HepG2 (cell line): ENCODE data around the gene CAPSL. TPM values are rescaled to one million over a fixed set of nuclear protein-coding genes. Genes with fewer than 3 reads are reported as not detected.
A peak's percentile ranks its signal among the peaks of the same experiment; 100 is the strongest.

Experiments used
- ATAC-seq: fragments of 200-7000 bp; cut with Tn5 transposase; 3 replicates; pipeline ENCODE4 v1.9.1; 2020; ENCODE audit warnings: mild to moderate bottlenecking, moderate library complexity
- BruUV-seq: library from RNA; stranded (reverse); fragments of 400-500 nt; replicated peaks from 2 replicates; lab custom pipeline; 2021; lab: Mats Ljungman, UMichigan
- CTCF ChIA-PET: fragments of 300-600 bp; formaldehyde crosslinking; extraction: SDS; loops from one replicate; lab custom pipeline; 2021; ENCODE audit warnings: low total read pairs, inconsistent platforms, low intra/inter-chr PET ratio; lab: Yijun Ruan, JAX
- POLR2A ChIA-PET: fragments of 350-600 bp; sonication (Branson Sonifier 250); formaldehyde crosslinking; loops from one replicate; lab custom pipeline; 2020; ENCODE audit warnings: antibody characterized with exemption, inconsistent platforms; lab: Yijun Ruan, JAX
- DNase-seq: peaks from one replicate; pipeline ENCODE4 v3.0.0-alpha.2; 2015; ENCODE audit warnings: low spot score
- FAIRE-seq: peaks from 3 replicates; lab custom pipeline; 2011; peaks lifted over from hg19 to GRCh38; lab: Jason Lieb, UNC
- H2AFZ ChIP-seq: one replicate; pipeline ENCODE4 v1.6.1; 2011; ENCODE audit warnings: low read length, inconsistent platforms
- H3K27ac ChIP-seq: fragments of 300-600 bp; 3 replicates; pipeline ENCODE4 v1.8.0; 2011; ENCODE audit warnings: mixed run types, mild to moderate bottlenecking, mixed read lengths, low read length, inconsistent platforms; ENCODE audit not compliant: insufficient read depth; ENCODE audit errors: extremely low read length
- H3K27me3 ChIP-seq, 2 experiments: fragments of 200-600 bp in 1 of 2; 2 replicates in 1 of 2; 3 replicates in 1 of 2; pipeline versions ENCODE4 v1.6.0 to v1.8.0; 2011; ENCODE audit warnings: low read length in 2 of 2, mild to moderate bottlenecking in 2 of 2, moderate library complexity in 2 of 2, inconsistent platforms in 1 of 2; ENCODE audit not compliant: insufficient read depth in 2 of 2, control insufficient read depth in 1 of 2
- H3K36me3 ChIP-seq, 2 experiments: fragments of 200-600 bp in 1 of 2; replicated peaks in 1 of 2; 2 replicates in 1 of 2; 3 replicates in 1 of 2; pipeline versions ENCODE4 v1.5.1 to v1.8.0; 2011; ENCODE audit warnings: low read length in 2 of 2, inconsistent platforms in 1 of 2; ENCODE audit not compliant: insufficient read depth in 2 of 2, control insufficient read depth in 1 of 2
- H3K4me1 ChIP-seq: 2 replicates; pipeline ENCODE4 v1.5.1; 2012; ENCODE audit warnings: low read length, inconsistent platforms; ENCODE audit not compliant: insufficient read depth
- H3K4me2 ChIP-seq: 2 replicates; pipeline ENCODE4 v1.6.0; 2011; ENCODE audit warnings: low read depth, low read length, inconsistent platforms
- H3K4me3 ChIP-seq, 3 experiments: fragments of 200-600 bp in 1 of 3; sonication (generic), shearing (Covaris generic) in 1 of 3; replicated peaks in 1 of 3; 2 replicates each; pipeline ENCODE4 v1.5.1; 2011 to 2016; ENCODE audit warnings: low read length in 3 of 3, inconsistent platforms in 2 of 3, low read depth in 2 of 3, mild to moderate bottlenecking in 2 of 3, control low read depth in 1 of 3, mixed read lengths in 1 of 3; ENCODE audit not compliant: insufficient read depth in 1 of 3
- H3K79me2 ChIP-seq: one replicate; pipeline ENCODE4 v1.6.1; 2011; ENCODE audit warnings: low read length, inconsistent platforms; ENCODE audit not compliant: insufficient read depth
- H3K9ac ChIP-seq: 2 replicates; pipeline ENCODE4 v1.6.0; 2011; ENCODE audit warnings: mild to moderate bottlenecking, low read depth, low read length, inconsistent platforms; ENCODE audit not compliant: insufficient read depth
- H3K9me3 ChIP-seq: 2 replicates; pipeline ENCODE4 v1.5.1; 2012; ENCODE audit warnings: mild to moderate bottlenecking, low read length
- H4K20me1 ChIP-seq: 2 replicates; pipeline ENCODE4 v1.6.0; 2011; ENCODE audit warnings: inconsistent platforms, mild to moderate bottlenecking, low read length, moderate library complexity; ENCODE audit not compliant: insufficient read depth
- CEBPB ChIP-seq: IDR thresholded peaks from 2 replicates; pipeline ENCODE4 v1.6.1; 2011; ENCODE audit warnings: low read depth, low read length, improper control_type of control experiment, borderline replicate concordance
- HNF4G ChIP-seq, 2 experiments: sonication (generic) in 1 of 2; formaldehyde crosslinking in 1 of 2; IDR thresholded peaks; 2 replicates each; pipeline versions ENCODE4 v1.4.0 to v1.6.1; 2011 to 2020; ENCODE audit warnings: borderline replicate concordance in 2 of 2, low read depth in 2 of 2, mild to moderate bottlenecking in 2 of 2, low read length in 1 of 2, missing genetic modification reagents in 1 of 2, moderate library complexity in 1 of 2
- JUN ChIP-seq: sonication (generic); formaldehyde crosslinking; IDR thresholded peaks from 2 replicates; pipeline ENCODE4 v1.4.0; 2020; ENCODE audit warnings: mild to moderate bottlenecking, missing genetic modification reagents
- KDM3A ChIP-seq: IDR thresholded peaks from 2 replicates; pipeline ENCODE4 v1.6.1; 2018; ENCODE audit warnings: low read depth, missing compliant biosample characterization
- MYNN ChIP-seq: sonication (generic); formaldehyde crosslinking; IDR thresholded peaks from 2 replicates; pipeline ENCODE4 v1.4.0; 2020; ENCODE audit warnings: mild to moderate bottlenecking, low read depth, missing genetic modification reagents
- NRL ChIP-seq: sonication (generic); formaldehyde crosslinking; IDR thresholded peaks from 2 replicates; pipeline ENCODE4 v1.5.0; 2020; ENCODE audit warnings: missing genetic modification reagents, mild to moderate bottlenecking, moderate library complexity, borderline replicate concordance
- PBX2 ChIP-seq: IDR thresholded peaks from 2 replicates; pipeline ENCODE4 v1.6.1; 2016; ENCODE audit warnings: control low read depth
- PBX3 ChIP-seq: sonication (generic); formaldehyde crosslinking; IDR thresholded peaks from 2 replicates; pipeline ENCODE4 v1.8.1; 2023; ENCODE audit warnings: missing genetic modification reagents, inconsistent platforms, borderline replicate concordance
- RNF2 ChIP-seq: fragments of 450-650 bp; conservative IDR thresholded peaks from 2 replicates; pipeline ENCODE4 v1.6.1; 2016; ENCODE audit warnings: low read depth
- SALL1 ChIP-seq: sonication (generic); formaldehyde crosslinking; IDR thresholded peaks from 2 replicates; pipeline ENCODE4 v1.8.0; 2022; ENCODE audit warnings: mild to moderate bottlenecking, missing genetic modification reagents
- SOX6 ChIP-seq, 2 experiments: fragments of 450-650 bp in 1 of 2; sonication (generic) in 1 of 2; formaldehyde crosslinking in 1 of 2; IDR thresholded peaks; 2 replicates each; pipeline versions ENCODE4 v1.4.0 to v1.6.1; 2017 to 2020; ENCODE audit warnings: antibody characterized with exemption in 1 of 2, mild to moderate bottlenecking in 1 of 2, missing genetic modification reagents in 1 of 2
- SP2 ChIP-seq: sonication (generic); formaldehyde crosslinking; IDR thresholded peaks from 2 replicates; pipeline ENCODE4 v1.5.1; 2020; ENCODE audit warnings: mild to moderate bottlenecking, missing genetic modification reagents
- ZBTB42 ChIP-seq: sonication (generic); formaldehyde crosslinking; IDR thresholded peaks from 2 replicates; pipeline ENCODE4 v1.5.0; 2020; ENCODE audit warnings: mild to moderate bottlenecking, missing genetic modification reagents
- ZFP36L1 ChIP-seq: sonication (generic); formaldehyde crosslinking; IDR thresholded peaks from 2 replicates; pipeline ENCODE4 v1.8.0; 2022; ENCODE audit warnings: mild to moderate bottlenecking, missing genetic modification reagents, moderate library complexity
- ZFP36L2 ChIP-seq: sonication (generic); formaldehyde crosslinking; IDR thresholded peaks from 2 replicates; pipeline ENCODE4 v1.4.0; 2020; ENCODE audit warnings: missing genetic modification reagents
- ZFP37 ChIP-seq: sonication (generic); formaldehyde crosslinking; IDR thresholded peaks from 2 replicates; pipeline ENCODE4 v1.4.0; 2020; ENCODE audit warnings: missing genetic modification reagents, borderline replicate concordance
- ZNF17 ChIP-seq: sonication (generic); formaldehyde crosslinking; IDR thresholded peaks from 2 replicates; pipeline ENCODE4 v1.5.0; 2020; ENCODE audit warnings: mild to moderate bottlenecking, missing genetic modification reagents
- ZNF235 ChIP-seq: sonication (generic); formaldehyde crosslinking; IDR thresholded peaks from 2 replicates; pipeline ENCODE4 v1.8.1; 2023; ENCODE audit warnings: mild to moderate bottlenecking, missing genetic modification reagents, borderline replicate concordance
- ZNF329 ChIP-seq: sonication (generic); formaldehyde crosslinking; IDR thresholded peaks from 2 replicates; pipeline ENCODE4 v1.9.0; 2021; ENCODE audit warnings: low read depth, mild to moderate bottlenecking, missing genetic modification reagents
- ZNF468 ChIP-seq: sonication (generic); formaldehyde crosslinking; IDR thresholded peaks from 2 replicates; pipeline ENCODE4 v1.8.0; 2022; ENCODE audit warnings: mild to moderate bottlenecking, moderate library complexity, missing genetic modification reagents
- ZNF530 ChIP-seq: sonication (generic); formaldehyde crosslinking; IDR thresholded peaks from 2 replicates; pipeline ENCODE4 v1.5.0; 2020; ENCODE audit warnings: low read depth, mild to moderate bottlenecking, missing genetic modification reagents
- ZNF563 ChIP-seq: sonication (generic); formaldehyde crosslinking; IDR thresholded peaks from 2 replicates; pipeline ENCODE4 v1.8.0; 2022; ENCODE audit warnings: mild to moderate bottlenecking, moderate library complexity, missing genetic modification reagents
- ZNF567 ChIP-seq: sonication (generic); formaldehyde crosslinking; IDR thresholded peaks from 2 replicates; pipeline ENCODE4 v1.8.1; 2023; ENCODE audit warnings: mild to moderate bottlenecking, missing genetic modification reagents, borderline replicate concordance
- WGBS: methylation state at CpG from one replicate; pipeline ENCODE4 v1.1.6; 2017; ENCODE audit warnings: low lambda C conversion rate; 5-methylcytosine and 5-hydroxymethylcytosine counted together
- in situ Hi-C: cut with HindIII; loops from 2 replicates; pipeline ENCODE4 v1.10.0; 2017; ENCODE audit warnings: low pct_unique_long_range_greater_than_20kb; ENCODE audit not compliant: extremely low pct_ligation_motif_present
- intact Hi-C: fragments of 100-400 bp; cut with micrococcal nuclease; formaldehyde crosslinking; loops from one replicate; pipeline ENCODE4 v1.10.0; 2022; ENCODE audit not compliant: unreplicated experiment
- polyA plus RNA-seq, 8 experiments: library from polyadenylated mRNA; depleted of rRNA in 3 of 8; stranded (reverse) in 7 of 8; unstranded in 1 of 8; fragments of >200 nt; fragmentation: Illumina TruSeq in 4 of 8; extraction: Trizol in 4 of 8; gene quantifications; 2 replicates each; pipeline versions ENCODE4 v1.2.1 to v1.2.3, GENCODE V29; 2011 to 2016; ENCODE audit warnings: low read depth in 4 of 8, missing spikeins in 1 of 8, mixed read lengths in 1 of 8; ENCODE audit not compliant: insufficient read depth in 1 of 8
- total RNA-seq, 5 experiments: library from RNA; depleted of rRNA; stranded (reverse); fragments of >200 nt; fragmentation: Illumina TruSeq; extraction: Trizol; gene quantifications; 2 replicates each; pipeline ENCODE4 v1.2.3, GENCODE V29; 2016; ENCODE audit warnings: low read depth in 1 of 5

The CAPSL gene
- total and polyA plus RNA-seq, 2 of the 13 experiments (the other 11 are each of a cell fraction or from before 2014, with no cell fraction given), result not detected

GRCh38 chr5:35938568-35939227, at the start of gene CAPSL (continued):
- TF ChIP-seq HNF4G (IDR thresholded peaks at IDR 0.05; ENCODE audit: borderline replicate concordance, low read depth, low read length) (no peak), HNF4G (CRISPR knock-in tag; IDR thresholded peaks at IDR 0.05; ENCODE audit: borderline replicate concordance, low read depth) (no peak), ZNF567 (CRISPR knock-in tag) (no peak), MYNN (CRISPR knock-in tag) (no peak), SP2 (CRISPR knock-in tag) (0 out of 2 replicates have a peak, but pooled peaks have one; percentile 36), JUN (CRISPR knock-in tag) (no peak), KDM3A (no peak), ZFP36L1 (no peak), PBX2 (CRISPR knock-in tag) (0 out of 2 replicates have a peak, but pooled peaks have one; percentile 34), ZNF235 (CRISPR knock-in tag) (no peak), ZNF329 (CRISPR knock-in tag) (no peak)
- TF ChIP-seq, all 625 proteins: peak for 3

DNA sequence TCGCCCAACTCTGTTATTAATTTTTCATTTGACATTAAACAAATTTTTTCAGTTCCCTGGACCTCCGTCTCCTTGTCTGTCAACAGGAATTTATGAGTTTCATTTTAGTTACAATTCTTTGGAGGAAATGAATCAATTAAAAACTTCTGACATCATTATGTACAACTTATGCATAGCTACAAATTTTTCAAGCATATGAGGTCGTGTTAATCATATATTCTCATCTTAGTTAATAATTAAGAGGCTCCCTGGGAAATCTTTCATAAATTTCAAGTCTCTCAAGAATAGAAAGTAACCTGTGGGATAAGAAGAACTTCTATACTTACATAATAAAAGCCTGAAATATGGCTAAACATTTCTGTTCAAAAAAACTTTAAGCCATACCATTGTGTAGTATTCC, 49.4 kb upstream of the CAPSL start:
- POLR2A ChIA-PET, result no interaction called here
- TF ChIP-seq ZNF17 (CRISPR knock-in tag) (no peak), ZBTB42 (CRISPR knock-in tag) (no peak), ZNF235 (CRISPR knock-in tag) (no peak), CEBPB (no peak), ZFP36L2 (CRISPR knock-in tag) (no peak), RNF2 (no peak), ZNF468 (no peak), SALL1 (CRISPR knock-in tag) (no peak), SOX6 (IDR thresholded peaks at IDR 0.05) (no peak), SOX6 (CRISPR knock-in tag; IDR thresholded peaks at IDR 0.05) (no peak), NRL (CRISPR knock-in tag) (no peak), ZNF563 (CRISPR knock-in tag) (no peak), ZNF530 (CRISPR knock-in tag) (no peak), PBX3 (CRISPR knock-in tag) (no peak), ZFP37 (no peak)

More for the DNA sequence above, 49.4 kb upstream of the CAPSL start:
- DNase-seq, result no peak
- Histone ChIP-seq H3K4me3 (no peak overlapping the region), H3K4me2 (no peak overlapping the region), H3K27me3 (peaks cover 0 to 15% of the 10 kb centered on the region in 2 experiments; a peak in 2 of 5 replicates), H3K36me3 (no peaks in the 10 kb centered on the region), H4K20me1 (no peaks in the 10 kb centered on the region), H2AFZ (no peak overlapping the region), H3K27ac (no peak overlapping the region), H3K79me2 (no peaks in the 10 kb centered on the region), H3K9ac (no peak overlapping the region), H3K4me1 (no peaks in the 10 kb centered on the region), H3K9me3 (peaks cover 5% of the 10 kb centered on the region; the same call in 1 of the 2 replicates)
- no peak for FAIRE-seq
- no TSS peak for BruUV-seq
- 0% methylated on average over 3 of the region's 3 CpGs for WGBS
- ATAC-seq, result no peak
- intact Hi-C loops (no loop called here), in situ Hi-C loops (no loop called here)
- CTCF ChIA-PET, result no interaction called here
